ENCODE measurements around the gene RNASE4.
"Not testable (repeated sequence)": the region's sequence is repeated elsewhere in the genome, so short reads cannot be mapped to it uniquely, and the experiment has no call there.

The RNASE4 gene

GRCh38 chr14:20698934-20699333, 14.6 kb downstream of the RNASE4 start:
- DNase-seq (ENCODE audit: low read depth, low spot score): no peak

GRCh38 chr14:20699931-20700330, 15.6 kb downstream of the RNASE4 start:
- no peak for DNase-seq (ENCODE audit: low read depth, low spot score)

- DNase-seq (ENCODE audit: low read depth, low spot score): not testable (repeated sequence)
Observed at GRCh38 chr14:20700965-20701364, 16.6 kb downstream of the RNASE4 start.

GRCh38 chr14:20706657-20707355, 22.4 kb downstream of the RNASE4 start:
- no peak for DNase-seq (ENCODE audit: low read depth, low spot score)

- peak; percentile 12 for DNase-seq (ENCODE audit: low read depth, low spot score)
Observed at GRCh38 chr14:20707622-20708021, 23.3 kb downstream of the RNASE4 start.

- no peak for DNase-seq (ENCODE audit: low read depth, low spot score)
Observed at GRCh38 chr14:20711261-20711660, 26.9 kb downstream of the RNASE4 start.

- no peak for DNase-seq (ENCODE audit: low read depth, low spot score)
Observed at GRCh38 chr14:20711685-20712084, 27.3 kb downstream of the RNASE4 start.

GRCh38 chr14:20712904-20713303, 28.5 kb downstream of the RNASE4 start:
- no peak for DNase-seq (ENCODE audit: low read depth, low spot score)

- no peak for DNase-seq (ENCODE audit: low read depth, low spot score)
Observed at GRCh38 chr14:20714593-20715250, 30.4 kb downstream of the RNASE4 start.

- DNase-seq (ENCODE audit: low read depth, low spot score): no peak
Observed at GRCh38 chr14:20719777-20720176, 35.4 kb downstream of the RNASE4 start.

- no peak for DNase-seq (ENCODE audit: low read depth, low spot score)
Observed at GRCh38 chr14:20720741-20721140, 36.4 kb downstream of the RNASE4 start.

GRCh38 chr14:20722016-20722415, 37.7 kb downstream of the RNASE4 start:
- DNase-seq (ENCODE audit: low read depth, low spot score): no peak

GRCh38 chr14:20723488-20723887, 39.1 kb downstream of the RNASE4 start:
- no peak for DNase-seq (ENCODE audit: low read depth, low spot score)

GRCh38 chr14:20726121-20726520, 41.8 kb downstream of the RNASE4 start:
- not testable (repeated sequence) for DNase-seq (ENCODE audit: low read depth, low spot score)

- DNase-seq (ENCODE audit: low read depth, low spot score): no peak
Observed at GRCh38 chr14:20726531-20726930, 42.2 kb downstream of the RNASE4 start.

- DNase-seq (ENCODE audit: low read depth, low spot score): no peak
Observed at GRCh38 chr14:20730891-20731290, 46.5 kb downstream of the RNASE4 start.

- DNase-seq (ENCODE audit: low read depth, low spot score): no peak
Observed at GRCh38 chr14:20732477-20732876, 48.1 kb downstream of the RNASE4 start.

- DNase-seq (ENCODE audit: low read depth, low spot score): no peak
Observed at GRCh38 chr14:20732979-20733635, 48.7 kb downstream of the RNASE4 start.

- no peak for DNase-seq (ENCODE audit: low read depth, low spot score)
Observed at GRCh38 chr14:20733684-20734429, 49.5 kb downstream of the RNASE4 start.

GRCh38 chr14:20734430-20734806, 50.1 kb downstream of the RNASE4 start:
- DNase-seq (ENCODE audit: low read depth, low spot score): no peak

- not testable (repeated sequence) for DNase-seq (ENCODE audit: low read depth, low spot score)
Observed at GRCh38 chr14:20738292-20738691, 53.9 kb downstream of the RNASE4 start.

GRCh38 chr14:20742132-20742531, 57.8 kb downstream of the RNASE4 start:
- DNase-seq (ENCODE audit: low read depth, low spot score): no peak
